Measurements from ENCODE around the gene CAVIN1.
"Not testable (repeated sequence)": the region's sequence is repeated elsewhere in the genome, so short reads cannot be mapped to it uniquely, and the experiment has no call there.

The CAVIN1 gene

DNA sequence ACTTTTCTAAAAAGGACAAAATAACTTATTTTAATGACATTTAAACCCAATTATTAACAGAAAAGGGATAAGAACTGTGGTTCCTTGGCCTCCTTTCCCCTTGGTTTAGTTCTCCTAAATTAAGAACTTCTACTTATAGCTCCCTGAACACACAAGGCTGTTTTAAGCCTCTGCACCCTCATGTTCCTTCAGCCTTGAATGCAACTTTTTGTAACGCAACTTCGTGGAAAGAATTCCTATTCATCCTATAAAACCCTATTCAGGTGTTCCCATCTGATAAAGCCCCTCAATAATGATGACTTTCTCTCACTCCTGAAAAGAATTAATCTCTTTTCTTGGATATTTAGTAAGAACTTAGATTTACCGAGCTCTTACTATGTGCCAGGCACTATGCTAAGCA is 41.2 kb downstream of the CAVIN1 start:
- DNase-seq (ENCODE audit: low read depth in 2 of 3, low spot score in 1 of 3), result no peak

DNA sequence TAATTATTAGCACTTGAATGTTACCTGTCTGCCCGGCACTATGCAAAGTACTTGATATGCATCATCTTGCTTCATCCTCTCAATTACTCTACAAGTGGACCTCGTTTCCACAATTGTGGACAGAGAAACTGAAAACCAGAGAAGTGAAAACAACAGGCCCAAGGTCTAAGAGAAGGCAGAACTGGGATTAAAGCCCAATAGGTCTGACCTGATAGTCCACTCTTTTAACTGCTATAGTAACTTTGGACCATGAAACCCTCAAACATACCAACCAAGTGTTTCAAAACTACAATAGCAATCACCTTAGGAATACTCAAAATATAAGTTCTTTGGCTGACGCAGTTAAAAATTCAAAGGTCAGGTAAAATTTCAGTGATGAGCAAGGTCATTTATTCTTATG is 42.1 kb downstream of the CAVIN1 start:
- DNase-seq (ENCODE audit: low read depth in 2 of 3, low spot score in 1 of 3), result no peak

GRCh38 chr17:42378959-42379594 is 44.0 kb downstream of the CAVIN1 start:
- DNase-seq (ENCODE audit: low read depth in 2 of 3, low spot score in 1 of 3), result no peak

DNA sequence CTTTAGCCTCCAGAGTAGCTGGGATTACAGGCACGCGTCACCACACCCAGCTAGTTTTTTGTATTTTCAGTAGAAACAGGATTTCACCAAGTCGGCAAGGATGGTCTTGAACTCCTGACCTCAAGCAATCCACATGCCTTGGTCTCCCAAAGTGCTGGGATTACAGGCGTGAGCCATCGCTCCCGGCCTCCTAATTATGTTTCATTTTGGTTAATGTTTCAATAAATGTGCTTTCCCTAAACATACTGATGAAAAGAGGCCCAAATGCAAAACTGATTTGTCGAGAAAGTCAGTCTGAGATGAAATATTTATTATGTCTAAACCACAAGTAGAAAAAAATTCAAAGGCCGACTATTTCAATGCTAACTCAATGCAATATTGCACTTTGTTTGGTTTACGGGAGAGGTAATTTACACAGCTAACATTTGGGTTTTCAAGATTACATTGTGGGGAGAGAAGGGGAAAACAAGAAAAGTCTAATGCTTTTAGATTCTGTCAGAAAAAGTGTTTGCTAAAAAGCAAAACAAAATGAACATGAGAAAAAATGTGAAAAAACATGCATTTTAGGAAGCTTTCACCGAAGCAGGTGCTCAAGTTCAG is 44.6 kb downstream of the CAVIN1 start:
- DNase-seq (ENCODE audit: low read depth in 2 of 3, low spot score in 1 of 3), result no peak

DNA sequence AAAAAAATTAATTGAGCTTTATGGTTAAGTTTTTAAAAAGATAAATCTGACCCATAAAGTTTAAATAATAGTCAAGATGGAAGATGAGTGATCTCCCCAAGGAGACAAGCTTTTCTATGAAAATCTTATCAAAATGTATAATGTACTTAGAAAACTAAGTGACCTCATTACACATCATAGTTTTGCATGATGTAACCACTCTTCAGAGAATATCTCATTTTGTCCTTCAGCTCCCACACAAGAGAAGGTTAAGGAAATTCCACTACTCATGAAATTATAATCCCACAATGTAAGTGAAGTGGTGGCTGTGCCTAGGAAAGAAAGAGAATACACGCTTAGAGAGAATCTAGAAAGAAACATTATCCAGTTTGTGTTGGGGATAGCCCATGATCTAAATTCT is 49.2 kb downstream of the CAVIN1 start:
- no peak for DNase-seq (ENCODE audit: low read depth in 2 of 3, low spot score in 1 of 3)

DNA sequence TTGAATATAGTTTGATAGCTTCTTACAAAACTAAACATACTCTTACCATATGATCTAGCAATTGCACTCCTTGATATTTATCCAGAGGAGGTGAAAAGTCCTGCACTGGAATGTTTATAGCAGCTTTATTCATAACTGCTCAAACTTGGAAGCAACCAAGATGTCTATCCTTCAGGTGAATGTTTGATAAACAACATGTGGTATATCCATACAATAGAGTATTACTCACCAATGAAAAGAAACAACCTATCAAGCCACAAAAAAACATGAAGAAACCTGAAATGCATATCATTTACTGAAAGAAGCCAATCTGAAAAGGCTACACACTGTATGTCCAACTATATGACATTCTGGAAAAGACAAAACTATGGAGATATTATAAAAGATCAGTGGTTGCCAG is 50.9 kb downstream of the CAVIN1 start:
- no peak for DNase-seq (ENCODE audit: low read depth in 2 of 3, low spot score in 1 of 3)

- DNase-seq (ENCODE audit: low read depth in 2 of 3, low spot score in 1 of 3), result not testable (repeated sequence)
Observed at GRCh38 chr17:42368797-42369561, 54.1 kb downstream of the CAVIN1 start.

- DNase-seq (ENCODE audit: low read depth in 2 of 3, low spot score in 1 of 3), result not testable (repeated sequence)
Observed at GRCh38 chr17:42368310-42368709, 54.7 kb downstream of the CAVIN1 start.

DNA sequence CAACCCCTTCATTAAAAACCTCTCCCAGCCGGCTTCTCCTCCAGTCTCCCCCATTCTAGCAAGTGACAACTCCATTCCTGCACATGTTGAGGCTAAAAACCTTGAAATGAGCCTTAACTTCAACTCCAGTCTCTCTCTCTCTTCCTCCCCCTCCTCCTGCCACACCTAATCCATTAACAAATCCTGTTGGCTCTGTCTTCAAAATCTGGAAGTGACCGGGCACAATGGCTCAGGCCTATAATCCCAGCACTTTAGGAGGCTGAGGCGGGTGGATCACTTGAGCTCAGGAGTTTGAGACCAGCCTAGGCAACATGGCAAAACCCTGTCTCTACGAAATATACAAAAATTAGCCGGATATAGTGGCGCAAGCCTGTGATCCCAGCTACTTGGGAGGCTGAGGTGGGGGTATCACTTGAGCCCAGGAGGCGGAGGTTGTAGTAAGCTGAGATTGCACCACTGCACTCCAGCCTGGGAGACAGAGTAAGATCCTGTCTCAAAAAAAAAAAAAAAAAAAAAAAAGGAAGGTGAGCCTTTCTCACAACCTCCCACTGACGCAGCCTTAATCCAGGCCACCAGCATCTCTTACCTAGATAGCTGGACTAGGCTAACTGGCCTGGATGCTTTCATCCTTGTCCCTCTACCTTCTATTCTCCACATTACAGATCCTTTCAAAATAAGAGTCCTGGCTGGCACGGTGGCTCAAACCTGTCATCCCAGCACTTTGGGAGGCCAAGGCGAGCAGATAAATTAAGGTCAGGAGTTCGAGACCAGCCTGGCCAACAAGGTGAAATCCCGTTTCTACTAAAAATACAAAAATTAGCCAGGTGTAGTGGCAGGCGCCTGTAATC is 56.7 kb downstream of the CAVIN1 start:
- DNase-seq (ENCODE audit: low read depth in 2 of 3, low spot score in 1 of 3), result not testable (repeated sequence)

- peak in 1 of 3 donors; percentile 28 for DNase-seq (ENCODE audit: low read depth in 2 of 3, low spot score in 1 of 3)
Observed at GRCh38 chr17:42365136-42365535, 57.9 kb downstream of the CAVIN1 start.

DNA sequence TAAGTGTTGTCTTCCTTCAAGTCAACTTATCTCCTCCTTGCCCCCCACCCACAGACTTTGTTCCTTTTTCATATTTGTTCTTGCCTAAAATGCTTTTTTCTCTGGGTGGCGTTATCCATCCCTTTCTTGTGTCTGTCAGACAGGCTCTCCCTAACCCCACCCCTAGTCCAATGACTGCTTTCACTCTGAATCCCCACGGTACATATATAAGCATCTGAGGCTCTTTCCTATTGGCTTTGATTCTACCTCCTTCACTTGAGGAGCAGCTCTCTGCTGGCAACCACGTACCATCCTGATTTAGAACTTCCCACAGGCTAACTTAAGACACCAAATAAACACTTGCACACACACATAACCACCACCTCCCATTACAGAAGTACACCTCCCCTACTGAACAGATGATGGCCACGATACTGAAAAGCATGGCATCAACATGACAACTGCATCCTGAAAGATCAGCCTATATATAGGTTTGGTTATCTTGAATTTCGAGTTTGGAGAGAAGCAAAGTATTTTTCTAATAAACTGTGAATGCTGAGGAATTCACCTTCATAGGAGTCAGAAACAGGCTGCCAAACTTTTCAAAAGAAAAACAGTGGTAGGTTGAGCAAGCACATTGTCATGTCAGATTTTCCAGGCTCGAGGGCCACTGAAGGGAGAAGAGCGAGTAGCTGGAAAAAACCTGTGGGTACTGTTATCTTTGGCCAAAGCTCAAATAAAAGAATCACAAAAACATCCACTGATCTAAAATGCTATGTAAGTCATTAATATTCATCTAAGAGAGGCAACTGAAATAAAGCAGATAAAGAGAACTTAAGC is 59.1 kb downstream of the CAVIN1 start:
- no peak for DNase-seq (ENCODE audit: low read depth in 2 of 3, low spot score in 1 of 3)

- no peak for DNase-seq (ENCODE audit: low read depth in 2 of 3, low spot score in 1 of 3)
Observed at GRCh38 chr17:42363231-42363630, 59.8 kb downstream of the CAVIN1 start.

DNA sequence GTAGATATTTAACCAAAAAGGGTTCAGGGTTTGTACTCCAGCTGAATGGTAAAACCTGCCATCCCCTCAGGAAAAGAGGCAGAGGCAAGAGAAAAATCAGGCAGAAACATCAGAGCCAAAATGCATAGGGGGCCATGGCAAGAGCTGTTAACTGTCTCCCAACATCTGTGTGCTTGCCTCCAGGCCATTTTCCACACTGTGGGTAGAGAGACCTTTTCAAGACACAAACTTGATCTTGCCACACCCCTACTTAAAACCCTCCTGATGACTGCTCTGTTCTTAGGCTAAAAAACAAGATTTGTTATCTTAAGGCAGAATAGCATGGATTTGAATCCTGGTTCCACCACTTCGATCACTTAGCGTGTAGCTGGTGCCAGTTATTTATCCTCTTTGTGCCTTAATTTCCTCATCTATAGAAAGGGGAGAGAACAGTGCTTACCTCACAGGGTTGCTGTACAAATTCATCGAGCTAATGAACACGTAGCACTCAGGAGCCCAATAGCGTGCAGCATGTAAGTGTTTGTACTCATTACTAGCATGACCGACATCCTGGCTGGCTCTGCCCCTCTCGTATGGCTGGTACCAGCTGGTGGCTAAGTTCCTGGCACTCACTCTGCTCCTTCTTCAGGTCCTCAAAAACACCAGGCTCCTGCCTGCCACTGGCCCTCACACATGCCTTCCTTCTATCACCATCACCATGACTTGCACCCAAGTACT is 60.7 kb downstream of the CAVIN1 start:
- no peak for DNase-seq (ENCODE audit: low read depth in 2 of 3, low spot score in 1 of 3)

DNA sequence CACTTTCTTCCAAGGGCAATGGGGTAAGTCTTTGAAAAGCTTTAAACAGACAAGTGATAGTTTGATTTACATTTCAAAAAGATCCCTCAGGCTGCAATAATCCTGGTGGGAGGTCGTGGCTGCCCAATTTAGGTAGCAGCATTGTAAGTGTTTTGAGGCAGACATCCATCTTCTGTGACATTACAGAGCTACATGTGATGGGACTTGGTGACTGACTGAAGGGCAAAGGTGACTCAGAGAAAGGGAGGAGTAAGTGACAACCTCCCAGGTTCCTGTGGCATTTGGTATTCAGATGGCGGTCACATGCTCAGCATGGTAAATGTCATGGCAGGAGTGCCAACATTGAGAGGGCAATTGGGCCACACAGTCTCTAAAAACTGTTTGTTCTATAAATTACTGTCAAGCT is 61.3 kb downstream of the CAVIN1 start:
- peak in 1 of 3 donors; percentile 25 for DNase-seq (ENCODE audit: low read depth in 2 of 3, low spot score in 1 of 3)

DNA sequence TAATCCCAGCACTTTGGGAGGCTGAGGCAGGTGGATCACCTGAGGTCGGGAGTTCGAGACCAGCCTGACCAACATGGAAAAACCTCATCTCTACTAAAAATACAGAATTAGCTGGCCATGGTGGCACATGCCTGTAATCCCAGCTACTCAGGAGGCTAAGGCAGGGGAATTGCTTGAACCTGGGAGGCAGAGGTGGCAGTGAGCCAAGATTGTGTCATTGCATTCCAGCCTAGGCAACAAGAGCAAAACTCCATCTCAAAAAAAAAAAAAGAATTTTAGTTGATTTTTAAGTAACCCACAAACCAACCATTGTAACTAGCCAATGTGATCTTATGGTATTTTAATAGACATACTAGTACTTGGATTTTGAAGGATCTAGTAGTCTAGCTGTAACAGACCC is 62.7 kb downstream of the CAVIN1 start:
- not testable (repeated sequence) for DNase-seq (ENCODE audit: low read depth in 2 of 3, low spot score in 1 of 3)

DNA sequence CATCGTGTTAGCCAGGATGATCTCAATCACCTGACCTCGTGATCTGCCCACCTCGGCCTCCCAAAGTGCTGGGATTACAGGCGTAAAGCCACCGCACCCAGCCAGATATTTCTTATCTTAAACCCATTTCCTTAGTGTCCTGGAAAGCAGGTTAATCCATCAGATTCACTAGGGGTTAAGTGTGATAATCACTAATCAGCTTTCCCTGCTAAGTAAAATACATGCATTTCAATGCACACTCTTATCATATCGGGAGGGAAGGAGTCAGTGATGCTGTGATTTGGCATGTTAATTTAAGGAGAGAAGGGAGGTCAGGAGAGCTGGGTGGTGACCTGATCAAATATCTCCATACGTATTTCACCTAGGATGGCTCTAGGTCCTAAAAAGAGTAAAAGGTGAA is 63.9 kb downstream of the CAVIN1 start:
- DNase-seq (ENCODE audit: low read depth in 2 of 3, low spot score in 1 of 3), result no peak

- DNase-seq (ENCODE audit: low read depth in 2 of 3, low spot score in 1 of 3), result no peak
Observed at GRCh38 chr17:42358434-42358833, 64.6 kb downstream of the CAVIN1 start.

DNA sequence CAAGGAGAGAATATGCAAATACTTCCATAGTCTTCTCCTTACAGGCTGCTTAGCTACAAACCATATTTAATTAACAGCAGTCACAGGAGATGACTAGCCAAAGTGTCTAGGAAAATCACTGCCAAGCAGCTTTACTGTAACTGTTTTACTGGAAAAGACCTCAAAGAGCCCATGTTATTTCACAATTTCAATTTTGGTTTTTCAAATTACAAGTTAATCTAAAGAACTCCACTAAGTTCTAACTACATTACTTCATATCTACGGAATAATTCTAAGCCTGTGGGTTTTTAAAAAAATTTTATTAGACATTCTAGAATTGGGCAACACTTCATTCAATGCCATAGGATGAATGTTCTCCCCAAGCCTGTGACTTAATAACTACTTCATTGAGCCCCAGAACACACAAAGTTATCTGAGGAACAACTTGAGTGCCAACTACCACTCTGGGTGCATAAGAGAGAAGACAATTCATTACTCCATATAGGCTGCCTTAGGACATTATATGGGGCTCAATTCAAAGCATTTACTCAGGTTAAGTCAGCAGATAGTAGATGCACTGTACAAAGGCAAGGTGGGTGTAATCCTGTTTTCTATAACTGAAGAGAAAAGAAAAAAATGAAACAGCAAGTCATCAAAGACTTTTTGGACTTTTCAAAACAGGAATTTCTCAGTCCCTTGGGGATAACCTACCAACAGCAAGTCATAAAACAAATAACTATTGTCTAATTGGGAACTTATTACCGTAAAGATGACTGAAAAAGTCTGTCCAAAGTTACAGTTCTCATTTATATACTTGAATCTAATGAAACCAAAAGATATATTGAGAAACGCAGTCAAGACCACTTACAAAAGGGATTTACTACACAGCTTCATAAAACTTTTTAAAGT is 67.9 kb downstream of the CAVIN1 start:
- DNase-seq (ENCODE audit: low read depth in 2 of 3, low spot score in 1 of 3), result no peak
